Raji (cell line): ENCODE results near the gene TLR7.

Experiments used
- POLR2A ChIP-seq: IDR thresholded peaks from 2 replicates; pipeline ENCODE4 v1.6.1; 2011; ENCODE audit warnings: low read depth, low read length, control low read depth; ENCODE audit not compliant: insufficient read depth

TLR7 gene

DNA sequence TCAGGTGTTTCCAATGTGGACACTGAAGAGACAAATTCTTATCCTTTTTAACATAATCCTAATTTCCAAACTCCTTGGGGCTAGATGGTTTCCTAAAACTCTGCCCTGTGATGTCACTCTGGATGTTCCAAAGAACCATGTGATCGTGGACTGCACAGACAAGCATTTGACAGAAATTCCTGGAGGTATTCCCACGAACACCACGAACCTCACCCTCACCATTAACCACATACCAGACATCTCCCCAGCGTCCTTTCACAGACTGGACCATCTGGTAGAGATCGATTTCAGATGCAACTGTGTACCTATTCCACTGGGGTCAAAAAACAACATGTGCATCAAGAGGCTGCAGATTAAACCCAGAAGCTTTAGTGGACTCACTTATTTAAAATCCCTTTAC, 18.6 kb downstream of the TLR7 start:
- no peak for TF ChIP-seq POLR2A

DNA sequence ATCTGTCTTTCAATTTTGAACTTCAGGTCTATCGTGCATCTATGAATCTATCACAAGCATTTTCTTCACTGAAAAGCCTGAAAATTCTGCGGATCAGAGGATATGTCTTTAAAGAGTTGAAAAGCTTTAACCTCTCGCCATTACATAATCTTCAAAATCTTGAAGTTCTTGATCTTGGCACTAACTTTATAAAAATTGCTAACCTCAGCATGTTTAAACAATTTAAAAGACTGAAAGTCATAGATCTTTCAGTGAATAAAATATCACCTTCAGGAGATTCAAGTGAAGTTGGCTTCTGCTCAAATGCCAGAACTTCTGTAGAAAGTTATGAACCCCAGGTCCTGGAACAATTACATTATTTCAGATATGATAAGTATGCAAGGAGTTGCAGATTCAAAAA, 19.7 kb downstream of the TLR7 start:
- no peak for TF ChIP-seq POLR2A

DNA sequence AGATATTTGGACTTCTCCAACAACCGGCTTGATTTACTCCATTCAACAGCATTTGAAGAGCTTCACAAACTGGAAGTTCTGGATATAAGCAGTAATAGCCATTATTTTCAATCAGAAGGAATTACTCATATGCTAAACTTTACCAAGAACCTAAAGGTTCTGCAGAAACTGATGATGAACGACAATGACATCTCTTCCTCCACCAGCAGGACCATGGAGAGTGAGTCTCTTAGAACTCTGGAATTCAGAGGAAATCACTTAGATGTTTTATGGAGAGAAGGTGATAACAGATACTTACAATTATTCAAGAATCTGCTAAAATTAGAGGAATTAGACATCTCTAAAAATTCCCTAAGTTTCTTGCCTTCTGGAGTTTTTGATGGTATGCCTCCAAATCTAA, 20.3 kb downstream of the TLR7 start:
- no peak for TF ChIP-seq POLR2A

DNA sequence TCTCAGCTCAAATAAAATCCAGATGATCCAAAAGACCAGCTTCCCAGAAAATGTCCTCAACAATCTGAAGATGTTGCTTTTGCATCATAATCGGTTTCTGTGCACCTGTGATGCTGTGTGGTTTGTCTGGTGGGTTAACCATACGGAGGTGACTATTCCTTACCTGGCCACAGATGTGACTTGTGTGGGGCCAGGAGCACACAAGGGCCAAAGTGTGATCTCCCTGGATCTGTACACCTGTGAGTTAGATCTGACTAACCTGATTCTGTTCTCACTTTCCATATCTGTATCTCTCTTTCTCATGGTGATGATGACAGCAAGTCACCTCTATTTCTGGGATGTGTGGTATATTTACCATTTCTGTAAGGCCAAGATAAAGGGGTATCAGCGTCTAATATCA, 20.9 kb downstream of the TLR7 start:
- no peak for TF ChIP-seq POLR2A

DNA sequence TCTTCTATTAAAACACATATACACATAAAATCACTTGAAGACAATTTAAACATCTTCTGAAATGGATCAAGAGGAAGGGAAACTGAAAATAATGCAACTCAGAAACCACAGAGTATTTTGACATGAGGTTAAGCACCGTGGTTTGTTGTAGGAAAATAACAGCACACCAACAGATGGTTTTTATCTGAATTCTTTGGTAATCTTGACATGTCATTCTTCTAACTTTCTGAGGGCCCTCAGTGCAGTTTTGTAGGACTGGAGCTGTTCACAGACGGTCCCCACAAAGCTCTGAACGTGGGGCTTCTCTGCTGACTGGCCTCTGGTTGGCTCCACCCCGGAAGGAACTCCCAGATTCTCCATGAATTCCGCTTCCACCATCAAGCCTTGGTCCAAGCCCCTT, 23.6 kb downstream of the TLR7 start:
- TF ChIP-seq POLR2A: no peak

DNA sequence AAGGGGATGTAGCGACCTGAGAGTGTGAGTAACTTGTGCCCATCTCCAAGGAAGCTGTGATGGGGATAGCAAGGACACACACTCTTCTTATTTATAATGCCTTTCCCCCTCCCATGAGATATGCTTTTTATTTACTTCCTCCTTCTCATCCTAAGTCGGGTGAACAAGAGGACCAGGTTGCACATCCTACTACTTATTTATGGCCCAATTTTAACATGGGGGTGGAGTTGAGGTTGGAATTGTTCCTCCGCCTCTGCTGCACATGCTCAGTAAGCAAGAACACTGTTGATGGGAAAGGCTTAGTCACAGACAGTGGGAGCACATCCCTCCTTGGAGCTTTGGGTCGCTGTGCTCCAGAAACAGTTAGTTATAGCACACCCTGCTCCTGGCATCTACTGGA, 24.3 kb downstream of the TLR7 start:
- no peak for TF ChIP-seq POLR2A

DNA sequence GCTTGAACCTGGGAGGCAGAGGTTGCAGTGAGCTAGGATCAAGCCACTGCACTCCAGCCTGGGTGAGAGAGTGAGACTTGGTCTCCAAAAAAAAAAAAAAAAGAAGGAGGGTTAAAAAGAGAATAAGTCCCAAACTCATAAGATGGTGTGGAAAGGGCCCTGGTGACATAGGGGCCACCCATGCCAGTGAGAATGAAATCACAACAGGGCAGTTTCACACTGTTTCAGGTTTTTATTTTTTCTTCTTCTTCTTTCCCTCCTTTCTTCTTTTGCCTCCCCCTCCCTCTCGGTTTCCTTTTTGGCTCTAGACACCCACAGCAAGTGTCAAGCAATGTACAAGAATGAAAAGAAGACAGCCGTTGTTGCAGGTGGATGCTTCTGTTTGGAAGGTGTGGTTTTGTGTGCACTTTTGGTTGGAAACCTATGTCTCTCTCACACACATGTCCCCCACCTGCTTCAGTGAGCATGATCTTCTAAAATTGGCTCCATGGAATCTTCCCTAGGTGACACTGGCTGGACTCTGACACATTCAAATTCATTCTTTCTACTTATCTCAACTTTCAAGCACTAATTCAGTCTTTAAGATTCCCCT, 25.1 kb downstream of the TLR7 start:
- no peak for TF ChIP-seq POLR2A

DNA sequence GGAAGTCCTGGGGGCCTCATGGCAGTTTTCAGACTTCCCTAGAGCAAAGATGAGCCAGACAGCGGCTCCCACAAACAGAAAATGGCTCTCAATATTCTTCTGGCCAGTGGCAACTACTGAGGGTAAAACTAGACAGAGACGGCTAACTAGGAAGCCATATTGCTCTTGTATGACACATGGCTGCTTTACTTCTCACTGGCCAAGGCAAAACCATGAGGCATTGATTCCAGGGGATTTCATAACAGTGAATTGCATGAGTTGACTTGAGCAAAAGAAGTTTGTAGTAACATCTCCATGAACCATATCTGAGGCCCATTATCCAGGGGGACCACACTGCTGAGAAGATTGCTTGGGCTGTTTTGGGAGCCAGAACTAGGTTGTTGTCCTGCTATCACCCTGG, 25.8 kb downstream of the TLR7 start:
- TF ChIP-seq POLR2A: no peak

DNA sequence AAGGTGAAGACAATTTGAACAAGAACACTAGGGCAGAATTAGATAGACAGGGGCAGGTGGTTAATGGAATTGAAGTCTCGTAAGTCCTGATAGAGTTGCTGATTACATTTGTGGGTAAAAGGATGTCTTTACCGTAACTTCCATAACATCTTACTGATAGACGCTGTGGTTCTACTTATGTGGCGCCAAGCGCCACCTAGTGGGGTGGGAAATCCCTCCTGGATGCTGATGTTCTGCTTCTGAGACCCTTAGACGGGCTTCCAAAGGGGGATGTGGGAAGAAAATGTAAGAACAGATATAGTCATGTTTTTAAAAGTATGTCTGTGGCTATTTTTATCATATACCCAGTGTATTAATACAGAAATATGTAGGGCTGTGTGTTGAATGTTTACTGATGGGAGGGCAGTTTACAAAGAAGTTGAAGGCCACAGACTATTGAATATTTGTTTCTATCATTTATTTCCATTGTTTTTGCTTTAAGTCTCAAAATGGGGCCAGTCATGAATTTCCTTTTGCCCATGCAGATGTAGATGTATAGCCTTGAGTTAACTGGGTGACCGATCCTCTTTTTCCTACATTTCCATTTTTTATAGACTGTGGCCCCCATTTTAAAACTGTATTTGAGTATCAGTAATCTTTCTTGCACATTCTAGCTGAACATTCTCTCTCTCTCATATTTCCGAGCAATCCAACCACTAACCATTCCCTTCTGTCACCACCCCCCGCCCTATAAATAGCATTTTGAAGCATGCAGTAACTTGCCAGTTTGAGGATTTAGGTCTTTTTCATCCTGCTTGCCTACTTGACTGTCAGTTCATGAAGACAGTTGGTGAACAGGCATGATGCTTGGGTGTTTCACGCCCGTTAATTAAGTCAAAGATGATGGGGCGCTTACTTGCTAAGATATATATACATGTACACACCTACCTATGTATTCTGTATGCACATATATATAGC, 27.5 kb downstream of the TLR7 start:
- no peak for TF ChIP-seq POLR2A

DNA sequence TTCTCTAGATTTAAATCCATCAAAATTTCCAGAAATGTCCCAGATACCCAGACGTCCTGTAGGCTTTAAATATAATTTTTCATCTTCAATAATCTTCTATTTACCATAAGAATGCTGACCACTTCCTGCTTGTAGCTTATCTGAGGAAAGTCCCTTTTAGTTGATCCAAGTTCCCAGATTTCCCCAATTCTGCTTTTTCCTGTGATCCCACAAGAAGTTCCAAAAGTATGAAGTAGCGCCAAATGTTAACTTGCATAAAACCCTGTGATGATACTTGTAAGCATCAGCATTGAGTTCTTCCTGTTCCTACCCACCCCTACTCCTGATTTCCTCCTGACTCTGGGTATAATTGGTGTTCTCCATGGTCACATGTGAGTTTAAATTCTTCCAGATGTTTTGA, 29.0 kb downstream of the TLR7 start:
- no peak for TF ChIP-seq POLR2A

DNA sequence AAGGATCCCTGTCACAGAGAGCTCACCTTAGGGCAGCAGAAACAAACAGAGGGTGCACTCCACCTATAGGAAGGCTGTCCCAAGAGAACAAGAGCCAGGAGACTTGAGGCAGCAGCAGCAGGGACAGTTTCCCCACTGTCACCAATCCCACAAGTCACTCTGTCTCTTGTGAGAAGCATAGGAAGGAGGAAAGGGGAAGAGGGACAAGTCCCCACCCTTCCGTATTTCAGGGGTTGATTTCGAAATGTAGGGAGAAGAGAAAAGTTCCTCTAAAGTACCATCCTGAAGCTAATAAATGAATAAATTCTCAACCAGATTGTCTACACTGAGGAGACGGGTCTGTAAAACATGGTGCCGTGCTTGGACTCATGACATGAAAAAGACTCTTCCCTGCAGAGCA, 30.1 kb downstream of the TLR7 start:
- no peak for TF ChIP-seq POLR2A

DNA sequence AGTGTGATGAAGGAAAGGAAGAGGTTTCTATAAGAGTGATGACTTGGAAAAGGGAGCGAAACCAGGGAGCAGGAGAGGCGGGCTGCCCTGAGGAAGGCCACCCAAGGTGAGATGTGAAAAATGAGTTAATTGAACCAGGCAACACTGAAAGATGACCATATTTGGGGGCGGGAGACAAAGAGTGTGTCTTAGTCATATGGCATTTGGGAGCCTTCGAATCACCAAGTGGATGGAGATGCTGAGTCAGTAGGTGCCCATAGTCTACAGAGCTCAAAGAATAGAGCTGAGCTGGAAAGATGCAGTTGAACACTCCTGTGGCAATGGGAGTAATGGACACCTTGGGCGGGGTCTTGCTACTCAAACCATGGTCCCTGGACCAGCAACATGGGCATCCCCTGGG, 31.2 kb downstream of the TLR7 start:
- TF ChIP-seq POLR2A: no peak

DNA sequence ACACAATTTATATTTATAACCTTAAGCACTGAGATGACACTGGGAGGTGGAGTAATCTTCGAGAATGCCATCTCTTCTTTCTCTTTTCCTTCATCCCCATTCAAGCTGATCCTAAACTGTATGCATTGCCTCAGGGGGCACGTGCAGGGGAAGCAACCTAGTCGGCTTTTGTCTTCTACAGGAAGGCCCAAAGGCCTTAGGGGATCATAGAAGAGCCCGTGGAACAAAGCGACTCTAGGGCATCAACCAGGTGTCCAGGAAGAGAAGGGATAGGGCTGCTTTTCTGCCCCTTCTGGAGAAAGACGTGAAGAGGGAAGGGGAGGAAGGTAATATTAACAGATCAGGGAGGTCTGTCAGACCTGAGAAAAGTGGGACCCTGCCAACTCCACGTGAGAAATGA, 32.6 kb downstream of the TLR7 start:
- TF ChIP-seq POLR2A: no peak

DNA sequence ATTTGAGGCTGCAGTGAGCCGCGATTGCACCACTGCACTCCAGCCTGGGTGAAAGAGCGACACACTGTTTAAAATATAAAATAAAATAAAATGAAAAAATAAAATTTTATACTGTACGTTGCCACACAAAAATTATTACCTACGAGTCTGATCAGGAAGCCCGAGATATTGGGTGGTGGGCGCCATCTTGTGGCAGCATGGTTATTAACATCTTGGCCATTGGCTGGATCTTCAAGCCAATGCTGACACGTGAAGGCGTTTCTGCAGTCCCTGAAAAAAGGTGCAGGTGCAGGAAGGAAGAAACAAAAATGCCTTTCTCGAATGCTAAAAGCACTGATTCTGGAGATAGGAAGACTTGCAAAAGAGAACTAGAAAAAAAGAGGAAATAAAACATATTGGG, 34.6 kb downstream of the TLR7 start:
- no peak for TF ChIP-seq POLR2A

DNA sequence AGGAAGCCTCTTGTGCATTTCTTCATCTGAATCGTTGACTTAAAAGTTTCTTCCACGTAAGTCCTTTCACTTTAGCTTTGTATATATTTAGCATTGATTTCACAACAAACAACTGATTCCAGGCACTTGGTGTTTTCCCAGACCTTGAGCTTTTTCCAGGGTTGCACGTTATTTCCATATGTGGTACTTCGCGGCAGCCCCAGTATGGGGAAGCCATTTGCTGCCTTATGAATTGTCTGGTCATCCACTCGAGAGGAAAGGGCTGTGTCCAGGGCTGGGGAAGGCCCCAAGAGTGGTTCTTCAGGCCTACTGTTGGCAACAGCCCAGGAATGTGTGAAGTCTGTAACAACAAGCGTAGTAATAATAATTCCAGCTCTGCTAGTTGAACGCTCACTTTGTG, 36.8 kb downstream of the TLR7 start:
- no peak for TF ChIP-seq POLR2A

DNA sequence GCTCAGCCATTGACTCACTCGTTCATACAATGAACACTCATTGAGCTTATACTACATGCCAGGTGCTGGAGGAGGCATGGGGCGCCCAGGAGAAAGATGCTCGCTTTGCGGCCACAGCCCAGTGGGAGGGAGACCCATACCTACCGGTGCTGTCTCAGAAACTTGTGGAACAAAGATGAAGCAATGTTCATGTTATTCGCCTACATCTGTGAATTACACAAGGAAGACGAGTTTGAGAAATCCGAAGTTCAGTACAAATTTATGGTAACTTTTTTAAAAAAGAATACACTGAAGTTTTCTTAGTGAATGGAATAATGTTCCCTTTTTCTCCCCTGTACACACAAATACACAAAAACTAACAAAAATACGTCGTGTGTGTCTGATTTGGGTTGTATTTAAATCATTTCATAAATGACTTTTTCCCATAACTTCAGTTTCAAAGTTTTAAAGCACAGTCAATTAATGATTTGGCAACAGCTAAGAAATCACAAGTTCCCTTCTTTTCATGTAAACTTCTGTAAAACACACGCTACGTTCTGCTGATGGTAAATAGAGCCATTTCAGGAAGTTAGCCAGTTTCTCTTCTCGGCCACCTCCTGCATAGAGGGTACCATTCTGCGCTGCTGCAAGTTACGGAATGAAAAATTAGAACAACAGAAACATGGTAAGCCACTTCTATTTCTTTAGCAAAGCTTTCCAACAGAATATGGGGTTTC, 39.3 kb downstream of the TLR7 start, which contains the start of gene TLR8:
Gene TLR8, plus strand, starts transcription at position 575 of the 716 bp plus-strand sequence. Its CDS starts 87 bp downstream, at position 662.
- no peak for TF ChIP-seq POLR2A
